ENCODE results near the gene PPT1. TPM values are rescaled to one million over a fixed set of nuclear protein-coding genes. Genes with fewer than 3 reads are reported as not detected.

The PPT1 gene
- total and polyA plus RNA-seq, 2 of the 13 experiments (the other 11 are each of a cell fraction or from before 2014, with no cell fraction given) = 129 TPM

- no peaks in the 10 kb centered on the region for H4K20me1 ChIP-seq (ENCODE audit: insufficient read depth, low read length)
- 0% methylated on average over 1 of the region's 1 CpG for WGBS (ENCODE audit: low lambda C conversion rate)
- intact Hi-C loops (cut with micrococcal nuclease; ENCODE audit: unreplicated experiment) = no loop called here
- POLR2A ChIA-PET = no interaction called here
- no peak overlapping the region for H3K4me2 ChIP-seq (ENCODE audit: low read depth, low read length)
- DNase-seq (ENCODE audit: low spot score) (no peak), FAIRE-seq (no peak), ATAC-seq (no peak)
- in situ Hi-C loops (cut with HindIII; ENCODE audit: extremely low pct_ligation_motif_present, low pct_unique_long_range_greater_than_20kb) = no loop called here
- no peak overlapping the region for H2AFZ ChIP-seq (ENCODE audit: low read length)
- H3K9me3 ChIP-seq (ENCODE audit: low read length) = peaks cover 12% of the 10 kb centered on the region
- H3K27ac ChIP-seq (ENCODE audit: extremely low read length, insufficient read depth, low read length) = no peak overlapping the region
- H3K9ac ChIP-seq (ENCODE audit: insufficient read depth, low read depth, low read length) = no peak overlapping the region
- no peaks in the 10 kb centered on the region for H3K4me1 ChIP-seq (ENCODE audit: insufficient read depth, low read length)
- peaks cover 1 to 11% of the 10 kb centered on the region in 2 experiments; a peak in 1 of 5 replicates for H3K27me3 ChIP-seq (ENCODE audit: control insufficient read depth in 1 of 2, insufficient read depth in 2 of 2, low read length in 2 of 2)
- H3K79me2 ChIP-seq (ENCODE audit: insufficient read depth, low read length) = no peaks in the 10 kb centered on the region
- no TSS peak for BruUV-seq (replicated peaks)
- no peak overlapping the region for H3K4me3 ChIP-seq (replicated peaks in 1 of 3; ENCODE audit: insufficient read depth in 1 of 3, low read depth in 2 of 3, low read length in 3 of 3)
- CTCF ChIA-PET (ENCODE audit: low intra/inter-chr PET ratio, low total read pairs) = no interaction called here
- H3K36me3 ChIP-seq (replicated peaks in 1 of 2; ENCODE audit: control insufficient read depth in 1 of 2, insufficient read depth in 2 of 2, low read length in 2 of 2) = no peaks in the 10 kb centered on the region
- TF ChIP-seq ZSCAN9 (CRISPR knock-in tag; IDR thresholded peaks at IDR 0.05; ENCODE audit: borderline replicate concordance) = no peak
- TF ChIP-seq AHDC1 (CRISPR knock-in tag; IDR thresholded peaks at IDR 0.05; ENCODE audit: borderline replicate concordance) = no peak
- TF ChIP-seq HNF4G (IDR thresholded peaks at IDR 0.05; ENCODE audit: borderline replicate concordance, low read depth, low read length) = no peak
- no peak for TF ChIP-seq HNF4G (CRISPR knock-in tag; IDR thresholded peaks at IDR 0.05; ENCODE audit: borderline replicate concordance, low read depth)
- no peak for TF ChIP-seq ZNF614 (CRISPR knock-in tag; IDR thresholded peaks at IDR 0.05; ENCODE audit: borderline replicate concordance)
- TF ChIP-seq ZNF574 (CRISPR knock-in tag; IDR thresholded peaks at IDR 0.05) = no peak
- TF ChIP-seq ZBTB49 (CRISPR knock-in tag; IDR thresholded peaks at IDR 0.05; ENCODE audit: borderline replicate concordance) = no peak
- TF ChIP-seq IRX3 (CRISPR knock-in tag; IDR thresholded peaks at IDR 0.05; ENCODE audit: borderline replicate concordance, low read depth) = no peak
- TF ChIP-seq ZNF280D (CRISPR knock-in tag; IDR thresholded peaks at IDR 0.05) = no peak
- no peak for TF ChIP-seq POLR2AphosphoS2 (IDR thresholded peaks at IDR 0.05; ENCODE audit: low read depth, low read length)
Observed at GRCh38 chr1:40105028-40105427, 8.0 kb upstream of the PPT1 start.
